ENCODE results near the gene CCDC141.

GRCh38 chr2:178994264-178994663 is 55.7 kb downstream of the CCDC141 start:
- TF ChIP-seq CTCF (IDR thresholded peaks at IDR 0.05) (no peak), POLR2A (IDR thresholded peaks at IDR 0.05) (no peak)
